Keratinocyte (primary cell): ENCODE data around the gene RNF141. TPM values are rescaled to one million over a fixed set of nuclear protein-coding genes. Genes with fewer than 3 reads are reported as not detected.

Experiments used
- DNase-seq: peaks from one replicate; pipeline ENCODE4 v3.0.0-alpha.2; 2011; ENCODE audit warnings: low read depth, missing footprints, low spot score
- FAIRE-seq: peaks from 2 replicates; lab custom pipeline; 2011; peaks lifted over from hg19 to GRCh38; lab: Jason Lieb, UNC
- H2AFZ ChIP-seq: 2 replicates; pipeline ENCODE4 v1.6.0; 2012; ENCODE audit warnings: low read length, control low read depth, inconsistent platforms; ENCODE audit not compliant: control insufficient read depth
- H3K27ac ChIP-seq: 2 replicates; pipeline ENCODE4 v1.5.1; 2011; ENCODE audit warnings: low read length; ENCODE audit not compliant: control insufficient read depth, insufficient read depth
- H3K27me3 ChIP-seq: 3 replicates; pipeline ENCODE4 v1.6.0; 2011; ENCODE audit warnings: low read length; ENCODE audit not compliant: control insufficient read depth, insufficient read depth; ENCODE audit errors: extremely low read depth
- H3K36me3 ChIP-seq, 2 experiments: 2 replicates in 1 of 2; 3 replicates in 1 of 2; pipeline ENCODE4 v1.5.1; 2011; ENCODE audit warnings: low read length in 2 of 2, mild to moderate bottlenecking in 1 of 2; ENCODE audit not compliant: control insufficient read depth in 2 of 2, insufficient read depth in 2 of 2; ENCODE audit errors: extremely low read depth in 1 of 2
- H3K4me1 ChIP-seq: 3 replicates; pipeline ENCODE4 v1.5.1; 2011; ENCODE audit warnings: low read length; ENCODE audit not compliant: control insufficient read depth, insufficient read depth; ENCODE audit errors: extremely low read depth
- H3K4me2 ChIP-seq: 3 replicates; pipeline ENCODE4 v1.6.0; 2011; ENCODE audit warnings: low read depth, low read length; ENCODE audit not compliant: control insufficient read depth, insufficient read depth; ENCODE audit errors: extremely low read depth
- H3K4me3 ChIP-seq, 3 experiments: fragments of 200-600 bp in 1 of 3; sonication (generic) in 1 of 3; 2 replicates in 2 of 3; 3 replicates in 1 of 3; pipeline ENCODE4 v1.5.1; 2011 to 2016; ENCODE audit warnings: low read length in 3 of 3, mild to moderate bottlenecking in 3 of 3, control low read depth in 2 of 3, inconsistent platforms in 1 of 3, low read depth in 1 of 3, mixed read lengths in 1 of 3, mixed run types in 1 of 3, moderate library complexity in 1 of 3; ENCODE audit not compliant: control insufficient read depth in 2 of 3, insufficient read depth in 2 of 3; ENCODE audit errors: extremely low read depth in 1 of 3
- H3K79me2 ChIP-seq: 2 replicates; pipeline ENCODE4 v1.6.0; 2012; ENCODE audit warnings: low read length; ENCODE audit not compliant: control insufficient read depth, insufficient read depth
- H3K9ac ChIP-seq: 3 replicates; pipeline ENCODE4 v1.6.0; 2011; ENCODE audit warnings: low read length; ENCODE audit not compliant: control insufficient read depth, insufficient read depth; ENCODE audit errors: extremely low read depth
- H3K9me1 ChIP-seq: 3 replicates; pipeline ENCODE4 v1.6.0; 2011; ENCODE audit warnings: low read length; ENCODE audit not compliant: control insufficient read depth, insufficient read depth; ENCODE audit errors: extremely low read depth
- H3K9me3 ChIP-seq: 2 replicates; pipeline ENCODE4 v1.5.1; 2012; ENCODE audit warnings: low read depth, low read length; ENCODE audit not compliant: control insufficient read depth
- H4K20me1 ChIP-seq: 3 replicates; pipeline ENCODE4 v1.6.0; 2011; ENCODE audit warnings: low read length; ENCODE audit not compliant: control insufficient read depth, insufficient read depth; ENCODE audit errors: extremely low read depth
- CTCF ChIP-seq, 3 experiments: IDR thresholded peaks in 1 of 3; conservative IDR thresholded peaks in 1 of 3; optimal IDR thresholded peaks in 1 of 3; 2 replicates in 2 of 3; 3 replicates in 1 of 3; pipeline versions ENCODE3 to v1.5.1; 2011; ENCODE audit warnings: low read length in 3 of 3, mild to moderate bottlenecking in 3 of 3, moderate library complexity in 2 of 3, control low read depth in 1 of 3, inconsistent platforms in 1 of 3; ENCODE audit not compliant: insufficient read depth in 2 of 3; ENCODE audit errors: extremely low read depth in 1 of 3
- EZH2 ChIP-seq: IDR thresholded peaks from one replicate; pipeline ENCODE4 v1.6.1; 2012; ENCODE audit warnings: inconsistent platforms, mild to moderate bottlenecking, low read length, moderate library complexity
- dilution Hi-C: fragments of 300-500 bp; cut with MboI; formaldehyde crosslinking; loops from one replicate; pipeline ENCODE4 v1.7.0; 2020; ENCODE audit warnings: low sequenced_read_pairs; ENCODE audit not compliant: extremely low pct_ligation_motif_present
- polyA plus RNA-seq, 5 experiments: library from polyadenylated mRNA; depleted of rRNA in 3 of 5; stranded (reverse) in 3 of 5; stranded (forward) in 1 of 5; unstranded in 1 of 5; fragments of >200 nt; gene quantifications; 1 replicate in 1 of 5; 2 replicates in 3 of 5; 3 replicates in 1 of 5; pipeline versions ENCODE4 v1.2.1 to v1.2.3, GENCODE V29; 2011 to 2012; ENCODE audit warnings: missing spikeins in 2 of 5, low read depth in 1 of 5, low replicate concordance in 1 of 5

RNF141 gene
- polyA plus RNA-seq, 1 donor (not counting 4 experiments of a cell fraction or from before 2014, with no cell fraction given), result 59.1 TPM

GRCh38 chr11:10481560-10482349 lies 59.2 kb downstream of the RNF141 start:
- FAIRE-seq (no peak), DNase-seq (no peak)
- H3K9me3 ChIP-seq, result no peaks in the 10 kb centered on the region
- no peaks in the 10 kb centered on the region for H3K4me1 ChIP-seq
- no peak overlapping the region for H3K27ac ChIP-seq
- H3K9me1 ChIP-seq, result no peaks in the 10 kb centered on the region
- H3K9ac ChIP-seq, result no peak overlapping the region
- no peak overlapping the region for H3K4me3 ChIP-seq
- TF ChIP-seq EZH2 (no peak), CTCF (optimal IDR thresholded peaks at IDR 0.05 in 1 of 3, IDR thresholded peaks at IDR 0.05 in 1 of 3, conservative IDR thresholded peaks at IDR 0.05 in 1 of 3; ENCODE audit: extremely low read depth in 1 of 3, insufficient read depth in 2 of 3, low read length in 3 of 3) (no peak)
- no peaks in the 10 kb centered on the region for H4K20me1 ChIP-seq
- peaks cover 2% of the 10 kb centered on the region for H3K79me2 ChIP-seq
- peaks cover 14 to 16% of the 10 kb centered on the region in 2 experiments for H3K36me3 ChIP-seq
- H2AFZ ChIP-seq, result no peak overlapping the region
- no peaks in the 10 kb centered on the region for H3K27me3 ChIP-seq
- no peak overlapping the region for H3K4me2 ChIP-seq
- dilution Hi-C loops, result no loop called here

GRCh38 chr11:10480760-10481159 lies 60.2 kb downstream of the RNF141 start:
- Histone ChIP-seq H3K27ac (no peak overlapping the region), H3K36me3 (peaks cover 12 to 19% of the 10 kb centered on the region in 2 experiments), H3K9me3 (no peaks in the 10 kb centered on the region), H3K27me3 (no peaks in the 10 kb centered on the region), H4K20me1 (no peaks in the 10 kb centered on the region), H3K79me2 (peaks cover 2% of the 10 kb centered on the region), H2AFZ (no peak overlapping the region), H3K4me2 (no peak overlapping the region), H3K9me1 (no peaks in the 10 kb centered on the region), H3K4me3 (no peak overlapping the region), H3K4me1 (no peaks in the 10 kb centered on the region), H3K9ac (no peak overlapping the region)
- FAIRE-seq (no peak), DNase-seq (no peak)
- TF ChIP-seq EZH2, result no peak
- dilution Hi-C loops, result no loop called here
